SH-SY5Y (cell line): ENCODE measurements around the gene OLFM4.

Source experiments
- GATA2 ChIP-seq: IDR thresholded peaks from 2 replicates; pipeline ENCODE4 v1.6.1; 2011; ENCODE audit warnings: mild to moderate bottlenecking, low read depth, low read length
- GATA3 ChIP-seq: IDR thresholded peaks from 2 replicates; pipeline ENCODE4 v1.6.1; 2011; ENCODE audit warnings: low read depth, mild to moderate bottlenecking, low read length, moderate library complexity

GRCh38 chr13:52995946-52996345 is 32.7 kb upstream of the OLFM4 start:
- TF ChIP-seq GATA2: no peak
- no peak for TF ChIP-seq GATA3
